Stimulated activated CD8-positive, alpha-beta memory T cell treated with anti-CD3 and anti-CD28 coated beads, Interleukin-12 subunit alpha, Interleukin-12 subunit beta, amount 100 ng/mL, for 4 hours (primary cell): ENCODE results near the gene MED22.
"Not testable (repeated sequence)": the region's sequence is repeated elsewhere in the genome, so short reads cannot be mapped to it uniquely, and the experiment has no call there.

Source experiments
- DNase-seq: peaks from one replicate; pipeline ENCODE4 v3.0.0-alpha.2; 2020; ENCODE audit warnings: low read depth

The MED22 gene

GRCh38 chr9:133334888-133335287 is 13.0 kb downstream of the MED22 start:
- not testable (repeated sequence) for DNase-seq

- no peak for DNase-seq
Observed at GRCh38 chr9:133334161-133334560, 13.8 kb downstream of the MED22 start.

- no peak for DNase-seq
Observed at GRCh38 chr9:133333566-133333965, 14.4 kb downstream of the MED22 start.

GRCh38 chr9:133333011-133333410 is 14.9 kb downstream of the MED22 start:
- DNase-seq, result no peak

- DNase-seq, result no peak
Observed at GRCh38 chr9:133332381-133332730, 15.6 kb downstream of the MED22 start.

- DNase-seq, result no peak
Observed at GRCh38 chr9:133331641-133332380, 16.1 kb downstream of the MED22 start.

- no peak for DNase-seq
Observed at GRCh38 chr9:133331221-133331620, 16.7 kb downstream of the MED22 start.

GRCh38 chr9:133329306-133330156 is 18.4 kb downstream of the MED22 start:
- not testable (repeated sequence) for DNase-seq

GRCh38 chr9:133327834-133328484 is 20.0 kb downstream of the MED22 start:
- no peak for DNase-seq

GRCh38 chr9:133327021-133327420 is 20.9 kb downstream of the MED22 start:
- not testable (repeated sequence) for DNase-seq

- no peak for DNase-seq
Observed at GRCh38 chr9:133323991-133324703, 23.8 kb downstream of the MED22 start.

GRCh38 chr9:133323211-133323610 is 24.7 kb downstream of the MED22 start:
- no peak for DNase-seq

GRCh38 chr9:133322701-133323100 is 25.2 kb downstream of the MED22 start:
- DNase-seq, result no peak

- no peak for DNase-seq
Observed at GRCh38 chr9:133321411-133321935, 26.5 kb downstream of the MED22 start.

- DNase-seq, result no peak
Observed at GRCh38 chr9:133320421-133320881, 27.5 kb downstream of the MED22 start.

- not testable (repeated sequence) for DNase-seq
Observed at GRCh38 chr9:133317551-133317950, 30.4 kb downstream of the MED22 start.

GRCh38 chr9:133315997-133316396 is 31.9 kb downstream of the MED22 start:
- no peak for DNase-seq

GRCh38 chr9:133309608-133310007 is 38.3 kb downstream of the MED22 start:
- no peak for DNase-seq

- DNase-seq, result no peak
Observed at GRCh38 chr9:133307301-133307700, 40.6 kb downstream of the MED22 start.

- no peak for DNase-seq
Observed at GRCh38 chr9:133306242-133307204, 41.4 kb downstream of the MED22 start.

- DNase-seq, result no peak
Observed at GRCh38 chr9:133305731-133306130, 42.2 kb downstream of the MED22 start.
